Adipocyte (in vitro differentiated cells): ENCODE data around the gene C1orf35.

Experiments
- DNase-seq: peaks from one replicate; pipeline ENCODE4 v3.0.0-alpha.2; 2015; ENCODE audit warnings: low read depth
- H3K27me3 ChIP-seq: replicated peaks from 2 replicates; pipeline ENCODE4 v1.7.0; 2013; ENCODE audit warnings: mild to moderate bottlenecking, low read length, moderate library complexity; ENCODE audit not compliant: control insufficient read depth, insufficient read depth
- H3K36me3 ChIP-seq: 2 replicates; pipeline ENCODE4 v1.7.0; 2013; ENCODE audit warnings: low read length, mild to moderate bottlenecking, moderate library complexity; ENCODE audit not compliant: control insufficient read depth, insufficient read depth, severe bottlenecking
- H3K4me1 ChIP-seq: 2 replicates; pipeline ENCODE4 v1.7.0; 2013; ENCODE audit warnings: mild to moderate bottlenecking, low read length, moderate library complexity; ENCODE audit not compliant: control insufficient read depth, insufficient read depth
- H3K4me3 ChIP-seq: 2 replicates; pipeline ENCODE4 v1.7.0; 2013; ENCODE audit warnings: mild to moderate bottlenecking, low read length, moderate library complexity
- H3K9ac ChIP-seq: 2 replicates; pipeline ENCODE4 v1.7.0; 2013; ENCODE audit warnings: mild to moderate bottlenecking, low read length, moderate library complexity
- H3K9me3 ChIP-seq: 2 replicates; pipeline ENCODE4 v1.7.0; 2013; ENCODE audit warnings: mild to moderate bottlenecking, low read length, moderate library complexity; ENCODE audit not compliant: control insufficient read depth

Gene C1orf35

DNA sequence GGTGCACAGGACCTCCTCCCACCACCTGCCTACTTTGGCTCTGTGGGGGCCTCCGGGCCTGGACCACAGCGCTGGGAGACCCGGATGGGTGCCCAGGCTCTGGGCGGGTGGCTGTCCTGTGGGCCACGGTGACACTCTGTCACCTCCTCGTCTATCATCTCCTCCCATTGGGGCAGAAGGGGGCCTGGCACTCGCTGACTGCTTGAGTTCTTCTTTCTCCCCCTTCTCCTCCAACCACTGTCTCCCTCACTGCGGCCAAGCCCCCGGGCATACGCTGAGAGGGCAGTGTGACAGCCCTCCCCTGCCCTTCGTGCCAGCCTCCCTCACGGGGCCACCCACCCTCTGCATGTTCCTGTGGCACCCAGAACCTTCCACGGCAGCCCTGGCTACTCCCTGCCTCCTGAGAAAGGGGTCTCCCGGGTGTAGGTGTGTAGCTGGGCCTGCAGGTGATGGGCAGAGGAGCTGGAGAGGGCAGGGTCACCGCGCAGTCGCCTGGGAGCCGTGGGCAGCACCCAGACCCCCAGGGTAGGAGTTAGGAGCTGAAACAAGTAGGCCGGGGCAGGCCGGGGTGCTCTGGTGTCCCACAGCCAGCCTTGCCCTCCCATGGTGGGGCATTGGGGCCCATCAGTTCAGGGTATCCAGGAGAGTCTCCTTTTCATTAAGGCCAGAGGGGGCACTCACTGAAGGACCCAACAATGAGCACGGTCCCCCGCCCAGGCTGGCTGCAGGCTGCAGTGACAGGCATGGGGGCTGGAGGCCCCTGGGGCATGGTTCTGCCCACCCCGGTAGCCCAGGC is 29.9 kb downstream of the C1orf35 start:
- Histone ChIP-seq H3K9ac (no peak overlapping the region), H3K36me3 (no peaks in the 10 kb centered on the region), H3K4me1 (no peaks in the 10 kb centered on the region), H3K4me3 (no peak overlapping the region), H3K9me3 (no peaks in the 10 kb centered on the region), H3K27me3 (peaks cover 14% of the 10 kb centered on the region)
- no peak for DNase-seq

- Histone ChIP-seq H3K4me3 (no peak overlapping the region), H3K36me3 (no peaks in the 10 kb centered on the region), H3K9me3 (no peaks in the 10 kb centered on the region), H3K4me1 (no peaks in the 10 kb centered on the region), H3K27me3 (peaks cover 20% of the 10 kb centered on the region), H3K9ac (no peak overlapping the region)
- no peak for DNase-seq
Observed at GRCh38 chr1:228072658-228073043, 30.5 kb downstream of the C1orf35 start.

- no peak for DNase-seq
- H3K27me3 ChIP-seq, result peaks cover 26% of the 10 kb centered on the region
- no peaks in the 10 kb centered on the region for H3K4me1 ChIP-seq
- H3K4me3 ChIP-seq, result no peak overlapping the region
- no peaks in the 10 kb centered on the region for H3K36me3 ChIP-seq
- H3K9me3 ChIP-seq, result no peaks in the 10 kb centered on the region
- no peak overlapping the region for H3K9ac ChIP-seq
Observed at GRCh38 chr1:228071839-228072657, 31.1 kb downstream of the C1orf35 start.

DNA sequence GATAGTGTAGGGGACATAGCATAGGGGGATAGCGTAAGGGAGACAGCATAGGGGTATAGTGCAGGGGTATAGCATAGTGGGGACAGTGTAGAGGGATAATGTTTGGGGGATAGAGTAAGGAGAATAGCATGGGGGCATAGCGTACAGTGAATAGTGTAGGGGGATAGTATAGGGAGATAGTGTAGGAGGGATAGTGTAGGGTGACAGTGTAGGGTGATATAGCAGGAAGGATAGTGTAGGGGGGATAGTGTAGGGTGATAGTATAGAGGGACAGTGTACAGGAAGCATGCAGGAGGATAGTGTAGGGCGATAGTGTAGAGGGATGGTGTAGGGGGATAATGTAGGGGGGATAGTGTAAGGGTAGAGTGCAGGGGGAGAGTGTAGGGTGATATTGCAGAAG is 32.3 kb downstream of the C1orf35 start:
- H3K36me3 ChIP-seq, result no peaks in the 10 kb centered on the region
- H3K4me3 ChIP-seq, result no peak overlapping the region
- H3K27me3 ChIP-seq, result peaks cover 36% of the 10 kb centered on the region
- no peak for DNase-seq
- no peaks in the 10 kb centered on the region for H3K9me3 ChIP-seq
- no peaks in the 10 kb centered on the region for H3K4me1 ChIP-seq
- H3K9ac ChIP-seq, result no peak overlapping the region

DNA sequence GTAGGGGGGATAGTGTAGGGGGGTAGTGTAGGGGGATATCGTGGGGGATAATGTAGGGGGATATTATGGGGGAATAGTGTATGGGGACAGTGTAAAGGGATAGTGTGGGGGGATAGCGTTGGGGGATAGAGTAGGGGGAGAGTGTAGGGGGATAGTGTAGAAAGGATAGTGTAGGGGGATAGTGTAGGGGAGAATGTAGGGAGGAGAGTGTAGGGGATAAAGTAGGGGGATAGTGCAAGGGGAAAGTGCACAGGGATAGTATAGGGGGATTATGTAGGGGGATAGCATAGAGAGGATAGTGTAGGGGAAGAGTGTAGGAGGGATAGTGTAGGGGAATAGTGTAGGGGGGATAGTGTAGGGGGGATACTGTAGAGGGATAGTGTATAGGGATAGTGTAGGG is 33.0 kb downstream of the C1orf35 start:
- Histone ChIP-seq H3K4me1 (no peaks in the 10 kb centered on the region), H3K4me3 (no peak overlapping the region), H3K27me3 (peaks cover 43% of the 10 kb centered on the region), H3K9me3 (no peaks in the 10 kb centered on the region), H3K9ac (no peak overlapping the region), H3K36me3 (no peaks in the 10 kb centered on the region)
- no peak for DNase-seq

- Histone ChIP-seq H3K9me3 (no peaks in the 10 kb centered on the region), H3K27me3 (peaks cover 55% of the 10 kb centered on the region)
Observed at GRCh38 chr1:228068359-228068758, 34.8 kb downstream of the C1orf35 start.

DNA sequence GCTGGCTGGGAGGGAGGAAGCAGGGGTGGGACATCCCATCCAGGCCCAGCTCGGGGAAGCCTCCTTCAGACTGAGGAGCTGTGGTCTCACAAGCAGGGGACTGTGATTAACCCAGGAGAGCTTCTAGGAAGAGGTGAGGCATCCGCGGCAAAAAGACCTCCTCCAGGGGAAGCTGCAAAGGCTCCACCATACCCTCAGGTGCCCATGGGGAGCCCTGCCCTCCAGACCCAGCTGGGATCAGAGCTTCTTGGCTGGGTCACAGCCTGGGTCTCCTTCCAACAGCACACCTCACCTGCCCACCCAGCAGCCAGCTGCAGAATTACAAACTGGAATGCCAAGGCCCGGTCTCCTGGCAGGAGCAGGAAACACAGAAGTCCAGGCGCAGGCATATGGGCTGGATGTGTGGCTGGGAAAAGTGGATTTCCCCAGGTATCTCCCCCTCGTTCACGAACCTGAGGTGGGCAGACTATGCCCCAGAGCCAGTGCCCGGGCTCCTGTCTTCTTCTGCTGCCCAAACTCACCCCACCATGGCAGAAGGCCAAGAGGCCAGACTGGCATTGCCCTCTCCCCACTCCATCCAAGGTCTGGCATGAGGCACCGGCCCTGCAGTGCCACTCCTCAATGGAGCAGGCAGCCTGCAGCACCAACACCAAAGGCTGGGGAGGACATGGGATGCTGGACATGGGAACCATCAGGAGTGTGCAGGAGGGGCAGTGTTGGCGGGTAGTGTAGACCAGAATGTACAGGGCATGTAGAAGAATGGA is 36.1 kb downstream of the C1orf35 start:
- H3K9me3 ChIP-seq, result no peaks in the 10 kb centered on the region
- peaks cover 58% of the 10 kb centered on the region for H3K27me3 ChIP-seq
- H3K9ac ChIP-seq, result no peak overlapping the region
- no peak for DNase-seq
- no peaks in the 10 kb centered on the region for H3K4me1 ChIP-seq
- H3K36me3 ChIP-seq, result no peaks in the 10 kb centered on the region
- H3K4me3 ChIP-seq, result no peak overlapping the region

More at GRCh38 chr1:228068359-228068758, 34.8 kb downstream of the C1orf35 start:
- no peaks in the 10 kb centered on the region for H3K36me3 ChIP-seq
- no peaks in the 10 kb centered on the region for H3K4me1 ChIP-seq
- no peak overlapping the region for H3K4me3 ChIP-seq
- no peak overlapping the region for H3K9ac ChIP-seq
- no peak for DNase-seq

- Histone ChIP-seq H3K27me3 (peaks cover 64% of the 10 kb centered on the region), H3K36me3 (no peaks in the 10 kb centered on the region), H3K9me3 (no peaks in the 10 kb centered on the region), H3K4me1 (no peaks in the 10 kb centered on the region), H3K4me3 (no peak overlapping the region), H3K9ac (no peak overlapping the region)
- no peak for DNase-seq
Observed at GRCh38 chr1:228066416-228066815, 36.7 kb downstream of the C1orf35 start.

GRCh38 chr1:228065543-228066347 is 37.4 kb downstream of the C1orf35 start:
- Histone ChIP-seq H3K4me1 (peaks cover under 1% of the 10 kb centered on the region), H3K9me3 (no peaks in the 10 kb centered on the region), H3K36me3 (no peaks in the 10 kb centered on the region), H3K9ac (no peak overlapping the region), H3K4me3 (no peak overlapping the region), H3K27me3 (peaks cover 67% of the 10 kb centered on the region)
- DNase-seq, result no peak

- H3K4me3 ChIP-seq, result no peak overlapping the region
- DNase-seq, result no peak
- no peak overlapping the region for H3K9ac ChIP-seq
- peaks cover 75% of the 10 kb centered on the region for H3K27me3 ChIP-seq
- peaks cover 4% of the 10 kb centered on the region for H3K4me1 ChIP-seq
- H3K36me3 ChIP-seq, result no peaks in the 10 kb centered on the region
- no peaks in the 10 kb centered on the region for H3K9me3 ChIP-seq
Observed at GRCh38 chr1:228064741-228065542, 38.2 kb downstream of the C1orf35 start.
